GM23248 (cell line): ENCODE measurements around the gene ABHD16A. TPM values are rescaled to one million over a fixed set of nuclear protein-coding genes. Genes with fewer than 3 reads are reported as not detected.

Experiments used
- DNase-seq: peaks from one replicate; pipeline ENCODE4 v3.0.0-alpha.2; 2015
- H2AFZ ChIP-seq: fragments of 200-600 bp; sonication (generic); 2 replicates; pipeline ENCODE4 v1.6.1; 2016; ENCODE audit warnings: antibody characterized with exemption
- H3F3A ChIP-seq: fragments of 200-600 bp; sonication (generic); 2 replicates; pipeline ENCODE4 v1.6.1; 2016; ENCODE audit warnings: mild to moderate bottlenecking, antibody characterized with exemption, mixed run types; ENCODE audit not compliant: insufficient read depth
- H3K27ac ChIP-seq: fragments of 200-600 bp; sonication (generic); 2 replicates; pipeline ENCODE4 v1.5.1; 2016; ENCODE audit warnings: mild to moderate bottlenecking
- H3K27me3 ChIP-seq: fragments of 200-600 bp; sonication (generic); replicated peaks from 2 replicates; pipeline ENCODE4 v1.6.1; 2016; ENCODE audit warnings: mild to moderate bottlenecking; ENCODE audit not compliant: insufficient read depth
- H3K36me3 ChIP-seq: fragments of 200-600 bp; sonication (generic); 2 replicates; pipeline ENCODE4 v1.6.1; 2016; ENCODE audit warnings: low read depth, mild to moderate bottlenecking
- H3K4me1 ChIP-seq: fragments of 200-600 bp; sonication (generic); 2 replicates; pipeline ENCODE4 v1.6.1; 2016; ENCODE audit warnings: mild to moderate bottlenecking; ENCODE audit not compliant: insufficient read depth
- H3K4me2 ChIP-seq: fragments of 200-600 bp; sonication (generic); one replicate; pipeline ENCODE4 v1.6.1; 2016; ENCODE audit warnings: mild to moderate bottlenecking; ENCODE audit not compliant: unreplicated experiment
- H3K4me3 ChIP-seq: fragments of 200-600 bp; sonication (generic); 2 replicates; pipeline ENCODE4 v1.5.1; 2016; ENCODE audit warnings: mild to moderate bottlenecking
- H3K79me2 ChIP-seq: fragments of 200-600 bp; sonication (generic); 2 replicates; pipeline ENCODE4 v1.6.1; 2016; ENCODE audit warnings: mild to moderate bottlenecking; ENCODE audit not compliant: insufficient read depth
- H3K9ac ChIP-seq: fragments of 200-600 bp; sonication (generic); 2 replicates; pipeline ENCODE4 v1.6.1; 2016; ENCODE audit warnings: mild to moderate bottlenecking
- H3K9me2 ChIP-seq: fragments of 200-600 bp; sonication (generic); 2 replicates; pipeline ENCODE4 v1.6.1; 2016; ENCODE audit warnings: mixed run types, mild to moderate bottlenecking, moderate library complexity; ENCODE audit not compliant: insufficient read depth
- H3K9me3 ChIP-seq: fragments of 200-600 bp; sonication (generic); one replicate; pipeline ENCODE4 v1.6.1; 2017; ENCODE audit warnings: low read depth
- H4K20me1 ChIP-seq: fragments of 200-600 bp; sonication (generic); 2 replicates; pipeline ENCODE4 v1.6.0; 2016; ENCODE audit not compliant: insufficient read depth
- EZH2 ChIP-seq: fragments of 200-600 bp; sonication (generic); IDR thresholded peaks from 2 replicates; pipeline ENCODE4 v1.6.1; 2018; ENCODE audit warnings: antibody characterized with exemption, mild to moderate bottlenecking; ENCODE audit not compliant: insufficient read depth, poor library complexity, severe bottlenecking
- EZH2phosphoT487 ChIP-seq: fragments of 200-600 bp; sonication (generic); IDR thresholded peaks from 2 replicates; pipeline ENCODE4 v1.6.1; 2018; ENCODE audit warnings: antibody characterized with exemption, moderate library complexity, mild to moderate bottlenecking, low read depth; ENCODE audit not compliant: insufficient read depth
- WGBS, 2 experiments: methylation state at CpG; one replicate each; pipeline ENCODE4 v1.1.6; 2015 to 2017; ENCODE audit warnings: low lambda C conversion rate in 2 of 2, low coverage in 1 of 2; ENCODE audit errors: missing lambda C conversion rate in 2 of 2; 5-methylcytosine and 5-hydroxymethylcytosine counted together
- in situ Hi-C: fragments of 300-500 bp; cut with MboI; formaldehyde crosslinking; loops from 2 replicates; pipeline ENCODE4 v1.15.0; 2020
- polyA plus RNA-seq: library from polyadenylated mRNA; unstranded; fragments of >200 nt; fragmentation: Nextera tagmentation; extraction: Ambion mirVana; gene quantifications from 2 replicates; pipeline ENCODE4 v1.2.1, GENCODE V29; 2016
- total RNA-seq: library from RNA; depleted of rRNA; stranded (reverse); fragments of >200 nt; shearing (Covaris generic); gene quantifications from 2 replicates; pipeline ENCODE4 v1.2.3, GENCODE V29; 2014

ABHD16A gene
- total and polyA plus RNA-seq, 2 experiments from 2014 or later: 48.0 to 54.0 TPM

- WGBS, 2 experiments: 1 to 3% methylated on average over 33 to 40 of the region's 46 CpGs
- H3K4me3 ChIP-seq: peak overlapping the region; percentile 75
- no peaks in the 10 kb centered on the region for H3K27me3 ChIP-seq
- TF ChIP-seq EZH2: no peak
- peaks cover 44% of the 10 kb centered on the region for H3K36me3 ChIP-seq
- H3K4me2 ChIP-seq: peak overlapping the region; percentile 87
- peaks cover 33% of the 10 kb centered on the region for H3K79me2 ChIP-seq
- H3K9me2 ChIP-seq: no peaks in the 10 kb centered on the region
- H3K27ac ChIP-seq: peak overlapping the region; percentile 78
- peaks cover 40% of the 10 kb centered on the region for H3F3A ChIP-seq
- DNase-seq: peak; percentile 90
- H3K9me3 ChIP-seq: no peaks in the 10 kb centered on the region
- peaks cover 19% of the 10 kb centered on the region for H3K4me1 ChIP-seq
- H4K20me1 ChIP-seq: no peaks in the 10 kb centered on the region
- peak overlapping the region; percentile 81 for H3K9ac ChIP-seq
- in situ Hi-C loops: no loop called here
- peak overlapping the region; percentile 70 for H2AFZ ChIP-seq
These were observed 27.0 kb upstream of the ABHD16A start for GRCh38 chr6:31729979-31730630.

- Histone ChIP-seq H2AFZ (peak overlapping the region; percentile 70), H3K79me2 (peaks cover 27% of the 10 kb centered on the region), H3K4me2 (peak overlapping the region; percentile 87), H3K4me1 (peaks cover 19% of the 10 kb centered on the region), H3F3A (peaks cover 36% of the 10 kb centered on the region), H3K4me3 (peak overlapping the region; percentile 75), H3K27ac (peak overlapping the region; percentile 78), H3K9ac (peak overlapping the region; percentile 81), H3K27me3 (no peaks in the 10 kb centered on the region), H3K36me3 (peaks cover 44% of the 10 kb centered on the region), H3K9me3 (no peaks in the 10 kb centered on the region), H3K9me2 (no peaks in the 10 kb centered on the region), H4K20me1 (no peaks in the 10 kb centered on the region)
- 0 to 1% methylated on average over 21 to 29 of the region's 29 CpGs for WGBS, 2 experiments
- in situ Hi-C loops: no loop called here
- TF ChIP-seq EZH2phosphoT487: no peak
- TF ChIP-seq EZH2: no peak
- DNase-seq: peak; percentile 96
These were observed 26.4 kb upstream of the ABHD16A start for GRCh38 chr6:31729515-31729978.

- H3K9me2 ChIP-seq: no peaks in the 10 kb centered on the region
- H3K9ac ChIP-seq: peak within 1 kb of the TSS; percentile 81
- peak within 1 kb of the TSS; percentile 75 for H3K4me3 ChIP-seq
- H2AFZ ChIP-seq: peak within 1 kb of the TSS; percentile 70
- H3K79me2 ChIP-seq: peaks cover 21% of the 10 kb centered on the region
- peaks cover 44% of the 10 kb centered on the region for H3K36me3 ChIP-seq
- H3K4me1 ChIP-seq: peaks cover 13% of the 10 kb centered on the region; the same call in 1 of the 2 replicates
- H3K27ac ChIP-seq: peak within 1 kb of the TSS; percentile 78
- no peaks in the 10 kb centered on the region for H4K20me1 ChIP-seq
- WGBS, 2 experiments: 4% methylated on average over 34 to 36 of the region's 36 CpGs
- in situ Hi-C loops: no loop called here
- no peak for DNase-seq
- H3F3A ChIP-seq: peaks cover 32% of the 10 kb centered on the region
- H3K4me2 ChIP-seq: peak within 1 kb of the TSS; percentile 87
- H3K27me3 ChIP-seq: no peaks in the 10 kb centered on the region
- no peak for TF ChIP-seq EZH2phosphoT487
- no peaks in the 10 kb centered on the region for H3K9me3 ChIP-seq
These were observed 25.8 kb upstream of the ABHD16A start, which contains the start of gene DDAH2 for GRCh38 chr6:31728767-31729514. TSS of gene DDAH2 (minus strand) at chr6:31729299. CDS start at chr6:31729161, 138 bp downstream.

GRCh38 chr6:31727717-31728671 is 24.9 kb upstream of the ABHD16A start:
- Histone ChIP-seq H3K9me3 (no peaks in the 10 kb centered on the region), H3F3A (peaks cover 28% of the 10 kb centered on the region), H3K4me3 (peak overlapping the region; percentile 75), H3K79me2 (peaks cover 12% of the 10 kb centered on the region), H3K4me1 (peaks cover 6% of the 10 kb centered on the region; the same call in 1 of the 2 replicates), H3K36me3 (peaks cover 35% of the 10 kb centered on the region), H2AFZ (peak overlapping the region; percentile 70), H3K27me3 (no peaks in the 10 kb centered on the region), H3K9ac (peak overlapping the region; percentile 81), H3K4me2 (peak overlapping the region; percentile 87), H4K20me1 (no peaks in the 10 kb centered on the region), H3K9me2 (no peaks in the 10 kb centered on the region), H3K27ac (no peak overlapping the region)
- 47 to 52% methylated on average over 31 to 41 of the region's 41 CpGs for WGBS, 2 experiments
- in situ Hi-C loops: no loop called here
- TF ChIP-seq EZH2phosphoT487: no peak
- TF ChIP-seq EZH2: no peak
- peak; percentile 57 for DNase-seq
